IMR-90 (cell line): ENCODE data around the gene MICOS13. TPM values are rescaled to one million over a fixed set of nuclear protein-coding genes. Genes with fewer than 3 reads are reported as not detected.

Source experiments
- ATAC-seq: fragments of 200-7000 bp; cut with Tn5 transposase; 2 replicates; pipeline ENCODE4 v1.9.1; 2020; ENCODE audit warnings: low read depth, mild to moderate bottlenecking, moderate library complexity
- BruUV-seq: library from RNA; stranded (reverse); fragments of 400-500 nt; replicated peaks from 2 replicates; lab custom pipeline; 2021; lab: Mats Ljungman, UMichigan
- CTCF ChIA-PET: fragments of 300-600 bp; formaldehyde crosslinking; extraction: SDS; loops from one replicate; lab custom pipeline; 2021; ENCODE audit warnings: antibody characterized with exemption; lab: Yijun Ruan, JAX
- POLR2A ChIA-PET: fragments of 300-600 bp; sonication (Branson Sonifier 250); formaldehyde crosslinking; loops from one replicate; lab custom pipeline; 2022; ENCODE audit warnings: antibody characterized with exemption; ENCODE audit not compliant: unreplicated experiment; lab: Charles Lee
- DNase-seq: peaks from one replicate; pipeline ENCODE4 v3.0.0; 2013
- H2AFZ ChIP-seq: replicated peaks from 2 replicates; pipeline ENCODE3; 2013; ENCODE audit warnings: low read length, mild to moderate bottlenecking; ENCODE audit not compliant: poor library complexity
- H2AK5ac ChIP-seq: 2 replicates; pipeline ENCODE4 v1.6.1; 2013; ENCODE audit warnings: low read depth, low read length, inconsistent platforms
- H2AK9ac ChIP-seq: replicated peaks from 2 replicates; pipeline ENCODE3; 2013; ENCODE audit warnings: mild to moderate bottlenecking, low read depth, low read length, moderate library complexity; ENCODE audit not compliant: poor library complexity
- H2BK120ac ChIP-seq: 2 replicates; pipeline ENCODE4 v1.6.1; 2013; ENCODE audit warnings: low read depth, low read length, inconsistent platforms
- H2BK15ac ChIP-seq: 3 replicates; pipeline ENCODE4 v1.6.1; 2013; ENCODE audit warnings: low read depth, low read length, inconsistent platforms
- H2BK20ac ChIP-seq: 2 replicates; pipeline ENCODE4 v1.6.1; 2013; ENCODE audit warnings: low read depth, mild to moderate bottlenecking, inconsistent platforms, low read length, moderate library complexity
- H2BK5ac ChIP-seq: 2 replicates; pipeline ENCODE4 v1.6.1; 2013; ENCODE audit warnings: mild to moderate bottlenecking, low read depth, low read length, inconsistent platforms; ENCODE audit not compliant: poor library complexity, severe bottlenecking
- H3K14ac ChIP-seq: replicated peaks from 2 replicates; pipeline ENCODE4 v1.6.1; 2013; ENCODE audit warnings: low read depth, low read length, inconsistent platforms
- H3K18ac ChIP-seq: 2 replicates; pipeline ENCODE4 v1.6.1; 2013; ENCODE audit warnings: low read depth, low read length, control low read depth
- H3K23ac ChIP-seq: 2 replicates; pipeline ENCODE4 v1.6.1; 2013; ENCODE audit warnings: low read depth, low read length, inconsistent platforms
- H3K27ac ChIP-seq: 2 replicates; pipeline ENCODE4 v1.5.1; 2013; ENCODE audit warnings: mild to moderate bottlenecking, control low read depth, low read length; ENCODE audit not compliant: insufficient read depth
- H3K27me3 ChIP-seq: 2 replicates; pipeline ENCODE4 v1.6.1; 2013; ENCODE audit warnings: low read length; ENCODE audit not compliant: control insufficient read depth, insufficient read depth
- H3K36me3 ChIP-seq: 2 replicates; pipeline ENCODE4 v1.6.1; 2013; ENCODE audit warnings: low read length, mixed read lengths; ENCODE audit not compliant: control insufficient read depth, insufficient read depth
- H3K4ac ChIP-seq: 2 replicates; pipeline ENCODE4 v1.6.1; 2013; ENCODE audit warnings: low read depth, low read length, inconsistent platforms
- H3K4me1 ChIP-seq: 2 replicates; pipeline ENCODE4 v1.6.1; 2013; ENCODE audit warnings: low read length, mixed read lengths; ENCODE audit not compliant: control insufficient read depth, insufficient read depth
- H3K4me2 ChIP-seq: 2 replicates; pipeline ENCODE4 v1.6.1; 2013; ENCODE audit warnings: low read depth, mild to moderate bottlenecking, control low read depth, low read length, moderate library complexity
- H3K4me3 ChIP-seq: 2 replicates; pipeline ENCODE4 v1.5.1; 2013; ENCODE audit warnings: low read depth, mild to moderate bottlenecking, control low read depth, low read length, moderate library complexity; ENCODE audit not compliant: insufficient read depth
- H3K56ac ChIP-seq: 2 replicates; pipeline ENCODE4 v1.6.1; 2013; ENCODE audit warnings: low read length, inconsistent platforms; ENCODE audit not compliant: insufficient read depth; ENCODE audit errors: extremely low read depth
- H3K79me1 ChIP-seq, 2 experiments: 2 replicates each; pipeline ENCODE4 v1.6.1; 2013; ENCODE audit warnings: low read length in 2 of 2, inconsistent platforms in 1 of 2, low read depth in 1 of 2
- H3K9ac ChIP-seq: 2 replicates; pipeline ENCODE4 v1.6.1; 2013; ENCODE audit warnings: low read depth, low read length, control low read depth
- H3K9me1 ChIP-seq: 2 replicates; pipeline ENCODE4 v1.6.1; 2013; ENCODE audit warnings: low read length, inconsistent platforms; ENCODE audit not compliant: insufficient read depth
- H3K9me3 ChIP-seq: 2 replicates; pipeline ENCODE4 v1.6.1; 2013; ENCODE audit warnings: low read length; ENCODE audit not compliant: control insufficient read depth, insufficient read depth
- H4K20me1 ChIP-seq: 2 replicates; pipeline ENCODE4 v1.6.1; 2013; ENCODE audit warnings: low read length, inconsistent platforms; ENCODE audit not compliant: insufficient read depth
- H4K5ac ChIP-seq: 2 replicates; pipeline ENCODE4 v1.6.1; 2013; ENCODE audit warnings: mild to moderate bottlenecking, low read depth, low read length, control low read depth
- H4K8ac ChIP-seq, 2 experiments: 2 replicates each; pipeline ENCODE4 v1.6.1; 2013; ENCODE audit warnings: low read depth in 2 of 2, low read length in 2 of 2, control low read depth in 1 of 2, inconsistent platforms in 1 of 2
- H4K91ac ChIP-seq: 2 replicates; pipeline ENCODE4 v1.6.1; 2013; ENCODE audit warnings: low read depth, low read length, inconsistent platforms; ENCODE audit not compliant: insufficient read depth
- NFE2L2 ChIP-seq: fragments of 150-350 bp; IDR thresholded peaks from 2 replicates; pipeline ENCODE4 v1.6.1; 2016; ENCODE audit warnings: low read depth, mild to moderate bottlenecking, low read length
- RCOR1 ChIP-seq: IDR thresholded peaks from 2 replicates; pipeline ENCODE4 v1.6.1; 2012; ENCODE audit warnings: mild to moderate bottlenecking, low read length, improper control_type of control experiment; ENCODE audit not compliant: insufficient replicate concordance
- WGBS, 2 experiments: methylation state at CpG; one replicate each; pipeline versions ENCODE4 v1.1.5 to v1.1.7; 2013; ENCODE audit warnings: missing lambda C conversion rate in 2 of 2; ENCODE audit not compliant: insufficient read length in 1 of 2; ENCODE audit errors: extremely low coverage in 2 of 2; 5-methylcytosine and 5-hydroxymethylcytosine counted together
- dilution Hi-C: fragments of 300-500 bp; cut with HindIII; formaldehyde crosslinking; loops from one replicate; pipeline ENCODE4 v1.14.3; 2018; ENCODE audit warnings: low sequenced_read_pairs; ENCODE audit not compliant: unreplicated experiment
- in situ Hi-C: fragments of 300-500 bp; cut with MboI; formaldehyde crosslinking; loops from 3 replicates; pipeline ENCODE4 v1.14.3; 2019; ENCODE audit warnings: low sequenced_read_pairs, inconsistent platforms, mixed read lengths
- intact Hi-C: fragments of 100-400 bp; cut with micrococcal nuclease; formaldehyde crosslinking; loops from 2 replicates; pipeline ENCODE4 v1.10.0; 2022
- polyA plus RNA-seq, 3 experiments: library from polyadenylated mRNA; depleted of rRNA; stranded (reverse); fragments of >200 nt; gene quantifications; 2 replicates each; pipeline ENCODE4 v1.2.3, GENCODE V29; 2012; ENCODE audit warnings: low replicate concordance in 1 of 3
- total RNA-seq: library from RNA; depleted of rRNA; stranded (reverse); fragments of >200 nt; gene quantifications from 2 replicates; pipeline ENCODE4 v1.2.3, GENCODE V29; 2012

MICOS13 gene
- total and polyA plus RNA-seq, 2 of the 4 experiments (the other 2 are of a cell fraction): 14.5 to 48.9 TPM

DNA sequence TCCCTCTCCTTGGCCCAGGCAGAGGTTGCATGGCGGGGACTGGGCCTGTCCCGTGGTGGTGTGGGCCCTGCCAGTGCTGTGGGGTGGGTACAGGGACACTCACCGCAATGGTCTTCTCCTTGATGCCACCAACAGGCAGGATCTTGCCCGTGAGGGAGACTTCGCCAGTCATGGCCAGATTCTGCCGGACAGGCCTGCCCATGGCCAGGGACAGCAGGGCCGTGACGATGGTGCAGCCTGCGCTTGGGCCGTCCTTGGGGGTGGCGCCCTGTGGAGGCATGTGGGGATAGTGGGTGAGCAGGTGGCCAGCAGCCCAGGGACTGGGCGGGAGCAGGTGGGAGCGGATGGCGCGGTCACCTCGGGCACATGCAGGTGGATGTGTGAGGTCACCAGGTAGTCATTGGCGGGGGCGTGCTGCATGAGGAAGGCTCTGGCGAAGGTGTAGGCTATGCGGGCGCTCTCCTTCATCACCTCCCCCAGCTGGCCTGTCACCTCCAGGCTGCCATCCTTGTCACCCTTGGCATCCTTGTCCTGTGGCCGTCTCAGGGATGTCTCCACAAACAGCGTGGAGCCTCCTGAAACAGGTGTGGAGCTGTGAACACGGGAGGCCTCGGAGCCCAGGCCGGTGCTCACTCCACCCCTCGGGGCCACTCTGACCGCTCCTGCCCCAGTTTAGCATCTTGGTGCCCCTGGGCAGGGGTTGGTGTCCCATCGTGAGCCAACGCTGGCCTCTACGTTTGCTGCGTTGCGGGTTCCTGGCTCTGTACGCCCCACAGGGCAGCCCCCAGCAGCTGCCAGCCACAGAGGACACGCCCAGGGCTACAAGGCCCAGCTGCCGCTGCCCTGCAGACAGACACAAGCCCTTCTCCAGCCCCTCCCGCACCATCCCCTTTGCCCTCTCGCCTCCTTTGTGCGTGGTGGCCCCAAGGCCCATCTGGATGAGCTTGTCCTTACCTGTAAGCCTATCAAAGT, 13.2 kb upstream of the MICOS13 start (continued):
- no peak for TF ChIP-seq RCOR1

DNA sequence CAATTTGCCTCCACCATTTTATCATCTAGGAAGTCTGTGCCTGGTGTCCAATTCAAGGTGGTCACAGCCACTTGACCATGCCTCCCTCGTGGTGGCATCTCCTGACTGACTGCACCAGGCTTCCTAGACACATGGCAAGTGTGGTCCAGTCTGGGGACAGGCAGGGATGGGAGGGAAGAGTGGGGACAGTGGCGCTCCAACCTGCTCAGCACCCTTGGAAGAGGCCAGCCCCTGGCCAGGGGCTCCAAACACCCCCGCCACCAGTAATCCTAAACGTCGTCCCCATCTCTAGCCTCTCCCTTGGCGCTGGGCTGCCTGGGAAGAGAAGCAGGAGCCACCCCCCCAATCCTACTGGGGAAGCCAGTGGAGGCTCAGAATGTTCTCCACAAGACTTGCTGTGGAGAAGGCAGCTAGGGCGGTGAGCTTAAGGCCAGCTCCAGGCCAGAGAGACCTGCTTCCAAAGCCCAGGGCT, 12.4 kb upstream of the MICOS13 start:
- no peak overlapping the region for H4K91ac ChIP-seq
- H3K56ac ChIP-seq: no peak overlapping the region
- no peak for DNase-seq
- H2BK120ac ChIP-seq: no peak overlapping the region
- 56% methylated on average over 1 of the region's 7 CpGs; no CpG with 5 or more reads in 1 of the 2 experiments for WGBS, 2 experiments
- H2BK15ac ChIP-seq: no peak overlapping the region
- H3K14ac ChIP-seq: no peak overlapping the region
- no peak overlapping the region for H2AK9ac ChIP-seq
- peak overlapping the region; percentile 59; the same call in 1 of the 2 replicates for H3K23ac ChIP-seq
- no peak overlapping the region for H3K18ac ChIP-seq
- H2AK5ac ChIP-seq: no peak overlapping the region
- H3K9me1 ChIP-seq: peaks cover 4% of the 10 kb centered on the region; the same call in 1 of the 2 replicates
- CTCF ChIA-PET: no interaction called here
- dilution Hi-C loops (no loop called here), in situ Hi-C loops (no loop called here), intact Hi-C loops (no loop called here)
- H2AFZ ChIP-seq: no peak overlapping the region
- no peaks in the 10 kb centered on the region for H3K9me3 ChIP-seq
- H3K79me1 ChIP-seq: peaks cover 4 to 64% of the 10 kb centered on the region in 2 experiments; a peak in 3 of 4 replicates
- ATAC-seq: no peak
- peaks cover 62% of the 10 kb centered on the region for H3K36me3 ChIP-seq
- no peak for TF ChIP-seq NFE2L2
- no peak overlapping the region for H2BK5ac ChIP-seq
- no peak overlapping the region for H3K4ac ChIP-seq
- H3K9ac ChIP-seq: no peak overlapping the region
- no peak overlapping the region for H3K27ac ChIP-seq
- BruUV-seq: no TSS peak
- POLR2A ChIA-PET: no interaction called here
- H4K8ac ChIP-seq: no peak overlapping the region
- peaks cover 2% of the 10 kb centered on the region; the same call in 1 of the 2 replicates for H3K4me1 ChIP-seq
- H3K4me3 ChIP-seq: no peak overlapping the region
- H4K5ac ChIP-seq: no peak overlapping the region
- H2BK20ac ChIP-seq: no peak overlapping the region
- no peak overlapping the region for H3K4me2 ChIP-seq
- H4K20me1 ChIP-seq: peaks cover 77% of the 10 kb centered on the region
- no peaks in the 10 kb centered on the region for H3K27me3 ChIP-seq
